Neural cell (in vitro differentiated cells): ENCODE measurements around the gene RASL11A.

Experiments
- CTCF ChIP-seq: fragments of 450-650 bp; IDR thresholded peaks from 2 replicates; pipeline ENCODE4 v1.5.1; 2014; ENCODE audit warnings: antibody characterized with exemption, mild to moderate bottlenecking, moderate library complexity; ENCODE audit not compliant: poor library complexity, severe bottlenecking
- EP300 ChIP-seq: fragments of 450-650 bp; conservative IDR thresholded peaks from 2 replicates; pipeline ENCODE4 v1.6.1; 2014; ENCODE audit warnings: antibody characterized with exemption, mild to moderate bottlenecking, moderate library complexity; ENCODE audit not compliant: poor library complexity, severe bottlenecking
- TAF1 ChIP-seq: IDR thresholded peaks from 2 replicates; pipeline ENCODE4 v1.6.1; 2012; ENCODE audit warnings: low read depth

- TF ChIP-seq EP300 (no peak), TAF1 (no peak), CTCF (no peak)
These were observed 25.0 kb upstream of the RASL11A start for GRCh38 chr13:27245610-27246009.
